Stomach smooth muscle (tissue), 2 donors: Measurements from ENCODE around the gene PEPD.

Experiments
- H3K27ac ChIP-seq: one replicate; pipeline ENCODE4 v1.7.0; 2013; ENCODE audit warnings: mild to moderate bottlenecking, low read length, inconsistent platforms
- H3K27me3 ChIP-seq, 2 donors: one replicate each; pipeline ENCODE4 v1.7.0; 2013; ENCODE audit warnings: low read length in 2 of 2; ENCODE audit not compliant: insufficient read depth in 2 of 2, control insufficient read depth in 1 of 2
- H3K36me3 ChIP-seq, 2 donors: one replicate each; pipeline ENCODE4 v1.7.0; 2013; ENCODE audit warnings: low read length in 2 of 2; ENCODE audit not compliant: control insufficient read depth in 2 of 2, insufficient read depth in 2 of 2
- H3K4me1 ChIP-seq: one replicate; pipeline ENCODE4 v1.7.0; 2013; ENCODE audit warnings: low read length; ENCODE audit not compliant: control insufficient read depth, insufficient read depth
- H3K4me3 ChIP-seq, 2 donors: one replicate each; pipeline ENCODE4 v1.7.0; 2013; ENCODE audit warnings: low read length in 2 of 2
- H3K9ac ChIP-seq, 2 donors: one replicate each; pipeline ENCODE4 v1.7.0; 2013; ENCODE audit warnings: low read length in 2 of 2, mild to moderate bottlenecking in 1 of 2
- H3K9me3 ChIP-seq, 2 donors: one replicate each; pipeline ENCODE4 v1.7.0; 2013; ENCODE audit warnings: low read length in 2 of 2; ENCODE audit not compliant: control insufficient read depth in 2 of 2
- donor health status: healthy.
- donor health status: Pancreatic carcinoma.

Gene PEPD

GRCh38 chr19:33523167-33523566, 1.6 kb upstream of the PEPD start:
- Histone ChIP-seq H3K9ac (no peak overlapping the region), H3K9me3 (no peaks in the 10 kb centered on the region), H3K27ac (no peak overlapping the region), H3K4me1 (peaks cover 20% of the 10 kb centered on the region), H3K36me3 (no peaks in the 10 kb centered on the region), H3K27me3 (peaks cover 0 to 10% of the 10 kb centered on the region in 2 donors), H3K4me3 (no peak overlapping the region)

GRCh38 chr19:33522371-33522662, 726 bp upstream of the PEPD start:
- Histone ChIP-seq H3K27me3 (peaks cover 0 to 5% of the 10 kb centered on the region in 2 donors), H3K4me1 (peaks cover 20% of the 10 kb centered on the region), H3K27ac (no peak overlapping the region), H3K9me3 (no peaks in the 10 kb centered on the region), H3K9ac (peak overlapping the region; percentile 51 to 66), H3K4me3 (peak overlapping the region; percentile 88 to 90), H3K36me3 (no peaks in the 10 kb centered on the region)

- H3K27me3 ChIP-seq, result no peaks in the 10 kb centered on the region
- H3K9ac ChIP-seq, result peak overlapping the region; percentile 72 to 73
- peak overlapping the region; percentile 88 to 90 for H3K4me3 ChIP-seq
- H3K36me3 ChIP-seq, result no peaks in the 10 kb centered on the region
- no peak overlapping the region for H3K27ac ChIP-seq
- peaks cover 20% of the 10 kb centered on the region for H3K4me1 ChIP-seq
- H3K9me3 ChIP-seq, result no peaks in the 10 kb centered on the region
Measured at GRCh38 chr19:33520844-33521479, 629 bp downstream of the PEPD start.

- Histone ChIP-seq H3K9ac (no peak overlapping the region), H3K9me3 (no peaks in the 10 kb centered on the region), H3K27me3 (no peaks in the 10 kb centered on the region), H3K27ac (no peak overlapping the region), H3K36me3 (no peaks in the 10 kb centered on the region), H3K4me3 (no peak overlapping the region), H3K4me1 (peaks cover 20% of the 10 kb centered on the region)
Measured at GRCh38 chr19:33520048-33520643, 1.4 kb downstream of the PEPD start.

- Histone ChIP-seq H3K9ac (no peak overlapping the region), H3K27ac (no peak overlapping the region), H3K36me3 (no peaks in the 10 kb centered on the region), H3K27me3 (no peaks in the 10 kb centered on the region), H3K4me3 (no peak overlapping the region), H3K9me3 (no peaks in the 10 kb centered on the region), H3K4me1 (peaks cover 20% of the 10 kb centered on the region)
Measured at GRCh38 chr19:33519416-33519815, 2.2 kb downstream of the PEPD start.

GRCh38 chr19:33518541-33518940, 3.0 kb downstream of the PEPD start:
- H3K9ac ChIP-seq, result no peak overlapping the region
- H3K36me3 ChIP-seq, result no peaks in the 10 kb centered on the region
- H3K27me3 ChIP-seq, result no peaks in the 10 kb centered on the region
- H3K4me1 ChIP-seq, result peaks cover 20% of the 10 kb centered on the region
- no peak overlapping the region for H3K27ac ChIP-seq
- H3K9me3 ChIP-seq, result no peaks in the 10 kb centered on the region
- H3K4me3 ChIP-seq, result no peak overlapping the region

- no peak overlapping the region for H3K27ac ChIP-seq
- peaks cover 20% of the 10 kb centered on the region for H3K4me1 ChIP-seq
- no peaks in the 10 kb centered on the region for H3K36me3 ChIP-seq
- H3K9me3 ChIP-seq, result no peaks in the 10 kb centered on the region
- H3K27me3 ChIP-seq, result no peaks in the 10 kb centered on the region
- H3K4me3 ChIP-seq, result no peak overlapping the region
- no peak overlapping the region for H3K9ac ChIP-seq
Measured at GRCh38 chr19:33517922-33518321, 3.7 kb downstream of the PEPD start.

- Histone ChIP-seq H3K4me3 (no peak overlapping the region), H3K9me3 (no peaks in the 10 kb centered on the region), H3K9ac (no peak overlapping the region), H3K27me3 (no peaks in the 10 kb centered on the region), H3K27ac (no peak overlapping the region), H3K4me1 (peaks cover 7% of the 10 kb centered on the region), H3K36me3 (no peaks in the 10 kb centered on the region)
Measured at GRCh38 chr19:33515921-33516320, 5.7 kb downstream of the PEPD start.

GRCh38 chr19:33514885-33515551, 6.6 kb downstream of the PEPD start:
- H3K9ac ChIP-seq, result no peak overlapping the region
- no peak overlapping the region for H3K4me3 ChIP-seq
- H3K36me3 ChIP-seq, result no peaks in the 10 kb centered on the region
- H3K4me1 ChIP-seq, result no peaks in the 10 kb centered on the region
- H3K9me3 ChIP-seq, result no peaks in the 10 kb centered on the region
- H3K27ac ChIP-seq, result no peak overlapping the region
- H3K27me3 ChIP-seq, result no peaks in the 10 kb centered on the region

GRCh38 chr19:33513424-33513823, 8.2 kb downstream of the PEPD start:
- H3K9me3 ChIP-seq, result no peaks in the 10 kb centered on the region
- no peak overlapping the region for H3K4me3 ChIP-seq
- H3K36me3 ChIP-seq, result peaks cover 0 to 6% of the 10 kb centered on the region in 2 donors
- H3K4me1 ChIP-seq, result no peaks in the 10 kb centered on the region
- no peaks in the 10 kb centered on the region for H3K27me3 ChIP-seq
- H3K27ac ChIP-seq, result no peak overlapping the region
- H3K9ac ChIP-seq, result no peak overlapping the region

- H3K4me1 ChIP-seq, result no peaks in the 10 kb centered on the region
- H3K27me3 ChIP-seq, result no peaks in the 10 kb centered on the region
- H3K36me3 ChIP-seq, result peaks cover 0 to 6% of the 10 kb centered on the region in 2 donors
- no peak overlapping the region for H3K4me3 ChIP-seq
- no peak overlapping the region for H3K27ac ChIP-seq
- H3K9me3 ChIP-seq, result no peaks in the 10 kb centered on the region
- H3K9ac ChIP-seq, result no peak overlapping the region
Measured at GRCh38 chr19:33512580-33513137, 8.9 kb downstream of the PEPD start.
